Stimulated activated CD4-positive, alpha-beta T cell treated with anti-CD3 and anti-CD28 coated beads, Interleukin-2, amount 100 ng/mL, for 24 hours (primary cell): ENCODE measurements around the gene SRGAP3.
A peak's percentile ranks its signal among the peaks of the same experiment; 100 is the strongest.

Experiments used
- DNase-seq, 2 donors: peaks; one replicate each; pipeline ENCODE4 v3.0.0-alpha.2; 2020

The SRGAP3 gene

GRCh38 chr3:9169956-9170850 lies 79.2 kb downstream of the SRGAP3 start:
- DNase-seq, result peak in 1 of 2 donors; percentile 34

DNA sequence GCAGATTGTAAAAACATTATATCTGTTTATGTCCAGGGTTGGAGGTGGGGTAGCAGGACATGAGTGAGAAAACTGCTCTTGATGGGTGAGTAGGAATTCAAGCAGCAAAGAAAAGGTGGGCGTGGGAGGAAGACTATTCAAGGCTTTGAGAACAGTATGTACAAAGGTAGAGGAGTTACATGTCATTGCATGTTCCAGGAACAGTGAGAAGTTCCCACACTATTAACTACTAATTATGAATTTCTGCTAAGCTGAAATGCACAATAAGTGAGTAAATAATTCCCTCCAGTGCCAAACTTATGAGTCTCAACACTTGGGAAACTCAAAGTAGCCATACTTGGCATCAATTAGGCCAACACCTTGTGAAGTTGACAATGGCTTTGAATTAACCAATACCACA lies 80.1 kb downstream of the SRGAP3 start:
- no peak for DNase-seq

GRCh38 chr3:9168241-9168741 lies 81.2 kb downstream of the SRGAP3 start:
- DNase-seq, result peak; percentile 54 to 71

- no peak for DNase-seq
Observed at GRCh38 chr3:9167222-9167621, 82.2 kb downstream of the SRGAP3 start.

- DNase-seq, result no peak
Observed at GRCh38 chr3:9165421-9165820, 84.0 kb downstream of the SRGAP3 start.

- DNase-seq, result no peak
Observed at GRCh38 chr3:9163289-9163688, 86.2 kb downstream of the SRGAP3 start.

DNA sequence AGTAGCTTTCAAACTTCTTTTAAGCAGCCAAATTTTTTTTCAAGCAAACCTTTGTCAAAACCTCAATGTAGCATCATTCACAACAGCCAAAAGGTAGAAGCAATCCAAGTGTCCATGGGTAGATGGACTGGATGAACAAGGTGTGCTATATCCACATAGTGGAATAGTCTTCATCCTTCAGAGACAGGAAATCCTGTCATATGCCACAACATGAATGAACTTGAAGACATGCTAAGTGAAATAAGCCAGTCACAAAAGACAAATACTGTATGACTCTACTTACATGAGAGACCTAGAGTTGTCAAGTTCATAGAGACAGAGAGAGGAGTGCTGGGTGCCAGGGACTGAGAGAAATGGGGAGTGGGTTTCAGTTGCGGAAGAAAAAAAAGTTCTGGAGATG lies 87.6 kb downstream of the SRGAP3 start:
- DNase-seq, result no peak

GRCh38 chr3:9161298-9161697 lies 88.1 kb downstream of the SRGAP3 start:
- DNase-seq, result no peak

GRCh38 chr3:9158865-9159630 lies 90.4 kb downstream of the SRGAP3 start:
- DNase-seq, result no peak

DNA sequence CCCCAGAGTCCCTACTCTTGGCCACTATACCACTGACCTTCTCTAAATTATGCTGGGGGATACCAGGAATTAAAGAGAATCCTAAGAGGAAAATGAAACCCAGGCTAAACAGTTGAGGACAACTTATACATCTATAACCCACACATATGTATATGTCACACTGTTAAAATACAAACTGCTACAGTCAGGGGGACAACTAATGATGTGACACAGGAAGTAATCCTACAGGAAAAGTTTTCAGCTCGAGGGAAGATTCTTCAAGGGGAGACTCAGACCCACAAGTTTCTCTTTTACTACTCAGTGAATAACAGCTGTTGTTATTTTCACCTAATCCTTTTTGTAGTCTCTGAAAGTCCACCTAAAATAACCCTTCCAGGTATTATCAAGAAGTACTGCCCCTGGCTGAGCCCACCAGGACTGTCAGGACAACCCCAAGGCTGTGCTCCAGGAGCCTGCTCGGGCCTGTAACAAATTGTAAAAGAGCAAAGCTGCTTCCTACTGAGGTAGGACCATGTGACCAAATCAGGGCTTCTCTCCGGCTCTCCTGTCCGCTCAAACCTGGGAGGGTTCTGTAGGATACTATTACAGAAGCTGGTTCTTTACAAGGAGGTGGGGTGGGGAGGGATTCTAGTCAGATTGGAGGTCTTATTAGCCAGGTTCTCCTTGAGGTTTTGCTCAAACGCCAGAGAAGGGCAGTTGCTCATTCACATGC lies 91.6 kb downstream of the SRGAP3 start:
- no peak for DNase-seq

- no peak for DNase-seq
Observed at GRCh38 chr3:9156604-9157003, 92.8 kb downstream of the SRGAP3 start.

DNA sequence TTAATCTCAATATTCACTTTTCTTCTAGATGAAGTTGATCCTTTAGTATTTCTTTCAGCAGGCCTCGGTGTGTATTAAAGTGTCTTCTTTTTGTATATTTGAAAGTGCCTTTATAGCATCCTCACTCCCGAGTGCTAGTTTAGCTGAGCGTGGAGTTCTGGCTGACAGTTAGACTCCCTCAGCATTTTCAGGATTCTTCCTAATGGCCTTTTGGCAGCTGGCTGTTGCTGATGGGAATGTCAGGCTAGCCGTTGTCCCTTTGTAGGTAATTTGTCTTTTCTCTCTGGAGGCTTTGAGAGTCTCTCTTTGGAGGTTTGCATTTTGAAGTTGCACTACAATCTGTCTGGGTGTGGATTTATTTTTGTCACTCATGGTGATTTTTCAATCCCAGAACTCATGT lies 94.4 kb downstream of the SRGAP3 start:
- no peak for DNase-seq

DNA sequence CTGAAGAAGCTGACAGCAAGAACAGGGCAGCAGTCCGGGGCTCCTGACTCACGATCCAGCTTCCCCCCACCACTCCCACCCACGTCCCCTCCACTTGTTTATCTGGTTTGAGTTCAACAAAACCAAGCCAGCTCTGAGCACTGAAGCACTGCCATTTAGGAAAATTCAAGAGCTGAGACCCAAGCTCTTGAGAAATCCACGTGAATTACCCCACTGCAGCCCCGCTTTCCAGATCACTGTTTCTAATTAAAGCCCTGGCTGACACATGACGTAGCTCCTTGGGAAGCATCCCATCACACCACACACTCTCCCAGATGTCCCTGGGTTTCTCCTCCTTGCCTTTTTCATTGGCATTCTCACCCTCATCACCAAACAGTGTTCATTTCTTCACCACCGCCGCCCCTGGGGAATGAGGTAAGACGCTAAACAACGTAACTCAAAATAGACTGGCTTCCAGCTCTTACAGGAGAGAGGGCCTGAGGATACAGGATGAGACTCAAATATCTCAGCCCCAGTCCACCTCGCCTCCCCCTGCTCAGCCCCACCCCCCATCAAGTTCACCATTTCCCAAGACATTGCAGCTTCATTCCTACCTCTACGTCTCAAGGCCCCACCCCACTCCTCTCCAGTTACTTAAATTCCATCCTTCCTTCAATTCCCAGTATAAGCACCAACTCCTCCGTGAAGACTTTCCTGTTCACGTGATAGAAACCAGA lies 95.4 kb downstream of the SRGAP3 start:
- DNase-seq, result no peak

DNA sequence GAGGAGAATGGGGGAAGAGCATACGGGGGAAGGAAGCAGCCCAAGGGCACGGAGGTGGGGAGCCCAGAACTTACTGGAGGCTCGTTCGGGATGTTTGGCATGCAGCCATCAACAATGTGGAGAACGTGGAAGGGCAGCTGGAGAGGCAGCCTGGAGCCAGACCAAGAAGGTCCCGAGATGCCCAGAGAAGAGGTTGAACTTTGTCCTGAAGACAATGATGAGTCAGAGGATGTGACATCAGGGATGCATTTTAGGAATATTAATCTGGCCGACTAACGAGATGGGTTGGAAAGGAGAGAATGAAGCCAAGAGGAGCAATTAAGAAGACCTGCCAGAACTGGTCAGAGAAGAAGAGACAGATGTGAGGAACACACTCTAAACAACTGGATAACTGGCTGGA lies 98.2 kb downstream of the SRGAP3 start:
- DNase-seq, result no peak

DNA sequence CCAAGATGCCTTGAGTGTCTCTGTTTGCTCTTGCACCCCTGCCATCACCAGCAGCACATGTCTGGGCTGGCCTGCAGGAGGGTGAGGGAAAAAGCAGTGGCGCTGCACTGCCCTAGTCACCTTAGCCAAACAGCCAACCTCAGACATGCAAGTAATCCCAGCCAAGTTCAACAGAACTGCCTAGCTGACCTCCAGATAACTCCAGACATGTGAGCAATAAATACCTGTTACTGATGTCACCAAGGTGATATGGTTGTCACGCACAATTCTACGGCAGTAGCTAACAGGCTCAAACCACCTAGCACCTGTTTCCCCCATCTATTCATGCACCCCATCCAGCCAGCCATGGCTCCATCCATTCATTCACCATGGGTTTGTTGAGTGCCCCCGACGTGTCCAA lies 99.9 kb downstream of the SRGAP3 start:
- no peak for DNase-seq

DNA sequence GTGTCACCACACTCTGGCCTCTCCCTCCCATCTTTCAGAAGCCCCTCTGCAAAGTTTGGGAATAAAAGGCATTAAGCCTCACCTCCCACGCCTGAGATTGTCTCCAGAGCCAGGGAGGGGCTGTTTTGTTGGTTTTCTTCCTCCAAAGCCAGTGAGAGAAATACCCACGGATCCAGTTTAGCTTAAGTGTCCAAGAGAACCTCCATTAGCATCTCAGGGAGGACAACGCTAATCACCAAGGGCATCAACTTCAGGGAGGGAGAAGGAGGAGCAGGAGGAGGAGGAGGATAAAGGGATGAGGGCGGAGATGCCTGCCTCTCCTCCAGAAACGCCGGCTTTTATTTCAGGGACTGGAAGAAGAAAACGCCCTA lies 101.6 kb downstream of the SRGAP3 start:
- DNase-seq, result no peak

- DNase-seq, result no peak
Observed at GRCh38 chr3:9147215-9147895, 102.1 kb downstream of the SRGAP3 start.

- no peak for DNase-seq
Observed at GRCh38 chr3:9146367-9147071, 102.9 kb downstream of the SRGAP3 start.

- no peak for DNase-seq
Observed at GRCh38 chr3:9143184-9143583, 106.3 kb downstream of the SRGAP3 start.

GRCh38 chr3:9142362-9142761 lies 107.1 kb downstream of the SRGAP3 start:
- DNase-seq, result no peak

DNA sequence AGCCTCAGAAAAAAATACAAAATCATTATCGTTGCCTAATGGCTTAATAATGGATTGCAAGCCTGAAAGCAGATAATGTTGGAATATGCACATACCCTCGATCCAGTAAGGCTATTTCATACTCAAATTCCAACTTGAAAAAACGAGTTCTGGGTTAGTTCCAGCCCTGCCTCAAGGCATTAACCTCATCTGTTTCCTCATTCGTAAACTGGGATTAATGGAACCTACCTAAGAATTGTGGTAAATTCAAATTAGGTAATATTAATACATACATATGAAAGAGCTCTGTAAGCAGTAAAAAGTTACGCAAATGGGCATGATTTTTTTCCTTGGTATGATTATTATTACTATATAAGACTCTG lies 107.5 kb downstream of the SRGAP3 start:
- DNase-seq, result no peak

DNA sequence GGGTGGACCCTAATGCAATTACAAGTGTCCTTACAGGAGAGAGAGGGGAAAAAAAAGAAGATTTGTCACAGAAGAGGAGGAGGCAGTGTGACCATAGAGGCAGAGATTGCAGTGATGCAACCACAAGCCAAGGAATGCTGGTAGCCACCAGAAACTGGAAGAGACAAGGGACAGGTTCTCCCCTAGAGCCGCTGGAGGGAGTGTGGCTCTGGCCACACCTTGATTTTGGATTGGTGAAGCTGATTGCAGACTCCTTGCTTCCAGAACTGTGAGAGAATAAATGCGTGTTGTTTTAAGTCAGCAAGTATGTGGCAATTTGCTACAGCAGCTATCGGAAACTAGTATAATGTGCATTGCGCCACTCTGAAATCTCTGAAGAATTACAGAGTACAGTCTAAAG lies 110.1 kb downstream of the SRGAP3 start:
- no peak for DNase-seq
